ENCODE measurements around the gene FADS3.

FADS3 gene

DNA sequence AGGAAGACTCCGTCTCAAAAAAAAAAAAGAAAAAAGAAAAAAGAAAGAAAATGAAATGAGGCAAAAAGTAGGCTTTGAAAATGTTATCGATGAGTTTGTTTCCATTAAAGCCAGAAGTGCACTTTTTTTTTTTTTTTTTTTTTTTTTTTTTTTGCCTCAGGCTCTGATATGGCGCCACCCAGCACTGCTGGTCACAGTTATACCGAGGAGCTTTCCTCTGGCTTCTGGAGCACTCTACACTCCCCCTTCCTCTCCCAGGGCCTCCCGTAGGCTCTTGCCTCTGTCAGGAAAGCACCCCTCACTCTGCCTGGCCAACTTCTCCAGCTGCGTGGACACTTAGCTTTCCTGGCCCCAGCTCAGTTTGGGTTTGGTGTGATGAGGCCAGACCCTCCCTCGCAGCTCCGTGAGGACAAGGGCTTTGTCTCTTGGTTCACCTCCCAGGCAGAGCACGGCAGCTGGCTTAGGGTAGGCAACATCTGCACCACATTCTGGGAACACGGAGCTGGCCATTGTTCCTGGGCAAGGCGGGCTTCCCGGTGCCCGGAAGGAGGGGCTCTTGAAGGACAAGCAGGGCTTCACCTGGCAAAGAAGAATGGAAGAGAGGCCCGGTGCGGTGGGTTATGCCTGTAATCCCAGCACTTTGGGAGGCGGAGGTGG, 46.3 kb downstream of the FADS3 start:
- DNase-seq, result no peak
- no peak for TF ChIP-seq GATA1 (IDR thresholded peaks at IDR 0.05; ENCODE audit: low read depth, low read length)
- peak; percentile 25 for TF ChIP-seq POLR2A (IDR thresholded peaks at IDR 0.05; ENCODE audit: low read length)

DNA sequence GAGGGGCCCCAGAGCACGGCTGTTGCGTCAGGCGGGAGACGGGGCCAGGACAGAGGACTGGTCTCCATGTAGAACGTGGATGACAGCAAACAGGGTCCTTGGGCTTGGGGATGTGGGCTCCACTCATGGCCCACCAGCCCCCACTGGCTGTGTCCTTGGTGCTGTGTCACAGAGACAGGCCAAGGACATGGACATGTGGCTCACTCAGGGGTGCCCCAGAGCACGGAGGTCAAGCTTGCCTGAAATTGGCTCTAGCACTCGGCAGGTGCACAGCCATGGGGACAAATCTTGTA, 48.9 kb downstream of the FADS3 start:
- no peak for DNase-seq
- TF ChIP-seq POLR2A (IDR thresholded peaks at IDR 0.05; ENCODE audit: low read length) (no peak), GATA1 (IDR thresholded peaks at IDR 0.05; ENCODE audit: low read depth, low read length) (no peak)

- TF ChIP-seq GATA1 (IDR thresholded peaks at IDR 0.05; ENCODE audit: low read depth, low read length), result no peak
- TF ChIP-seq POLR2A (IDR thresholded peaks at IDR 0.05; ENCODE audit: low read length), result peak; percentile 23
- DNase-seq, result peak; percentile 64 to 83
These were observed 49.5 kb downstream of the FADS3 start for GRCh38 chr11:61841636-61842527.

- peak; percentile 23 for TF ChIP-seq POLR2A (IDR thresholded peaks at IDR 0.05; ENCODE audit: low read length)
- TF ChIP-seq GATA1 (IDR thresholded peaks at IDR 0.05; ENCODE audit: low read depth, low read length), result no peak
- DNase-seq, result no peak
These were observed 51.0 kb downstream of the FADS3 start for GRCh38 chr11:61840371-61840770.

GRCh38 chr11:61839742-61840141, 51.6 kb downstream of the FADS3 start:
- no peak for TF ChIP-seq GATA1 (IDR thresholded peaks at IDR 0.05; ENCODE audit: low read depth, low read length)
- DNase-seq, result no peak

GRCh38 chr11:61838921-61839320, 52.4 kb downstream of the FADS3 start:
- TF ChIP-seq POLR2A (IDR thresholded peaks at IDR 0.05; ENCODE audit: low read length) (no peak), GATA1 (IDR thresholded peaks at IDR 0.05; ENCODE audit: low read depth, low read length) (no peak)
- no peak for DNase-seq

DNA sequence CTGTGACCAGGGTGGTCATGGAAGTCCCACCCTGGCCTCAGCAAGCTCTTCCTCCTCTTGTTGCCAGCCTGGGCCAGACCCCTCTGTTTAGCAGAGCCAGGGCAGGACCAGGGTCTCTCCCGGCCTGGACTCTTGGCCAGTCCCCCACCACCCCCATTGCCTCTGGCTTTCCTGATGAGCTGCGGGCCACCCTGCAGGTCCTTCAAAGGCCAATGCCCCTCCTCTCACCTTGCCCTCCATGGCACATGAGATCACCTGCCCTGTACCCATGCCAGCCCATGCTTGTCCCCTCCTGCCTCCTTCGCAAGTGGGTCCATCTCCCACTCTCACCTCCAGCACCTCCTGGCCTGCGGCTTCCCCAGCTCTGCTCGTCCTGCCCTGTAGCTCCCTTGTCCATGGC, 52.8 kb downstream of the FADS3 start:
- DNase-seq, result no peak

DNA sequence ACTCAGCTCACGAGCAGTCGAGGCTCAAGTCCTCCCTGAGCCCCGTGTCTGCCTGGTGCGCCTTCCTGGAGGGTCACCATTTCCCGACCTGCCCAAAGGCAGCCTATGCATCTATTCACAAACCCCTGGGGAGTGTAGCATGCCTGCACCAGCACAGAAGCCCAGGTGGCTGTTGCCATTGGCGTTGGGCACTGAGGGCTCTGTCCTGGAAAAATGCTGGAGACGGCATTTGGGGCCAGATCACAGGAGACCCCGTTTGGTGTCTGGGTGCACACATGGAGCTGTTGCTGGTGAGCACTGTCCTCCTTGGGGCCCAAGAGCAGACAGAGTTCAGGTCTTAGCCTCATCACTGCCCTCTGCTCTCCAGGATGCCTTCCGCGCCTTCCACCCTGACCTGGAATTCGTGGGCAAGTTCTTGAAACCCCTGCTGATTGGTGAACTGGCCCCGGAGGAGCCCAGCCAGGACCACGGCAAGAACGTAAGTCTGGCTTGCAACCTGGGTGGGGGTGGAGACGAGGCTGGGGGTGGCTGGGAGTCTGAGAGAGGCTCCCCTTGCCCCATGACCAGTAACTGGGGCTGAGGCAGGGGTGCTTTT, 53.8 kb downstream of the FADS3 start:
- DNase-seq, result no peak
- TF ChIP-seq GATA1 (IDR thresholded peaks at IDR 0.05; ENCODE audit: low read depth, low read length) (no peak), POLR2A (IDR thresholded peaks at IDR 0.05; ENCODE audit: low read length) (peak; percentile 61)

More for the DNA sequence above, 52.8 kb downstream of the FADS3 start:
- no peak for TF ChIP-seq GATA1 (IDR thresholded peaks at IDR 0.05; ENCODE audit: low read depth, low read length)
- peak; percentile 25 for TF ChIP-seq POLR2A (IDR thresholded peaks at IDR 0.05; ENCODE audit: low read length)

DNA sequence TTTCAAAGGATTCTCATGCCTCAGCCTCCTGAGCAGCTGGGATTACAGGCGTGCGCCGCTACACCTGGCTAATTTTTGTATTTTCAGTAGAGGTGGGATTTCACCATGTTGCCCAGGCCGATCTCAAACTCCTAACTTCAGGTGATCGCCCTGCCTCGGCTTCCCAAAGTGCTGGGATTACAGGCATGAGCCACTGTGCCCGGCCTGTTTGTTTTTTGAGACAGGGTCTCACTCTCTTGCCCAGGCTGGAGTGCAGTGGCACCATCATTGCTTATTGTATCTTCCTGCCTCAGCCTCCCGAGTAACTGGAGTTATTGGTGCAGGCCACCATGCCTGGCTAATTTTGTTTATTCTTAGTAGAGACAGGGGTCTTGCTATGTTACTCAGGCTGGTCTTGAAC, 55.2 kb downstream of the FADS3 start:
- TF ChIP-seq GATA1 (IDR thresholded peaks at IDR 0.05; ENCODE audit: low read depth, low read length) (no peak), POLR2A (IDR thresholded peaks at IDR 0.05; ENCODE audit: low read length) (peak; percentile 23)
- DNase-seq, result no peak

- DNase-seq, result peak; percentile 93 to 97
- TF ChIP-seq POLR2A (IDR thresholded peaks at IDR 0.05; ENCODE audit: low read length), result peak; percentile 96
- no peak for TF ChIP-seq GATA1 (IDR thresholded peaks at IDR 0.05; ENCODE audit: low read depth, low read length)
These were observed 56.9 kb downstream of the FADS3 start for GRCh38 chr11:61834278-61835048.

DNA sequence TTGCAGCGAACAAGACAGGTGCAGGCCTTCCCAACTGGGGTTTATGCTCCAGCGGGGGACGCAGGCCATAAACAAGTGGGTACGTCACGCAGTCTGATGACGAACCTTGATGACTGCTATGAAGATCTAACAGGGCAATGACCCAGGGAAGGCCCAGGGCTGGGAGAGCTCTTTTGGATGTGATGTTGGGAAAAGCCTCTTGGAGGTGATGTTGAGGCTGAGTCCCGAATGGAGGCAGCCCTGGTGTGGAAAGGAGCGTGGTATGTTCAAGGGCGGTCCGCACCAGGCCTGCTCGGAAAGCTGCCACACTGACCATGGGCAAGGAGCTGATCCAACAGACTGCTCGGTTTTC, 57.4 kb downstream of the FADS3 start:
- DNase-seq, result peak in 1 of 2 experiments; percentile 42
- TF ChIP-seq POLR2A (IDR thresholded peaks at IDR 0.05; ENCODE audit: low read length), result no peak
- no peak for TF ChIP-seq GATA1 (IDR thresholded peaks at IDR 0.05; ENCODE audit: low read depth, low read length)

GRCh38 chr11:61833471-61833870, 57.9 kb downstream of the FADS3 start:
- peak in 1 of 2 experiments; percentile 42 for DNase-seq
- no peak for TF ChIP-seq POLR2A (IDR thresholded peaks at IDR 0.05; ENCODE audit: low read length)
- TF ChIP-seq GATA1 (IDR thresholded peaks at IDR 0.05; ENCODE audit: low read depth, low read length), result no peak

DNA sequence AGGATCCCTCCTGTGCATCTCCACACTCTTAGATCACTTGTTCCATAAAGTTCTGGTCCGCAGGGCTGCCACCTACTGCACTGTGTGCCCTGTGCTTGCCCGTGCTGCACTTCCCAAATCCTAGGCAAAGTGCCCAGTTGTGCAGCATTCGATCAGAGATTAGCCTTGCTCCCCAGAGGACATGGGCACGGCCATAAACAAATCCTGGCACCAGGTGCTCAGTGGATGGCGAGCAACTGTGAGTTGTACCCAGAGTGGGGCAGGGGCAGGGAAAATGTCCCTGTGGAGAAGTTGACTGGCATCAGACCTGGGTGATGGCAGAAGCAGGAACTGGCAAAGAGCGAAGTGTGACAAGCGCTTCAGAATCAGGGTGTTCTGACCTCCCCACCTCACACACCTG, 58.6 kb downstream of the FADS3 start:
- no peak for DNase-seq
- TF ChIP-seq POLR2A (IDR thresholded peaks at IDR 0.05; ENCODE audit: low read length), result peak; percentile 14
- no peak for TF ChIP-seq GATA1 (IDR thresholded peaks at IDR 0.05; ENCODE audit: low read depth, low read length)

DNA sequence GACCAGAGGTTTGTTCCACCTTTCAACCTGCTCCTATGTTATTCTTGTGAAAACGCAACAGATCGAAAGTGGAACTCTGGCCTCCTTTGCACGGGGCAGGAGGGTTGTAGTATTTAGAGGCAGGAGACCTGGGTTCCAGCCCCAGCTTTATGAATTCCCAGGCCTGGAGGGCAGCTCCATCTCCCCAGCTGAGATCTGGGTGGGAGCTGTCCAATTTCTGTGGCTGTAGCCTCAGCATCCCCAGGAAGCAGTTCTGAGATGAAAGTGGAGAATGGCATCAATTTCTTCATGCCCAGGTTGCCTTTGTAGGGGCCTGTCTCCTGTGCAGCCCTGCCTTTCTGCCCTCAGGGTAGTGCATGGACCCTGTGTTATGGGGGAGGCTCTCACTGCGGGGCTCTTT, 59.1 kb downstream of the FADS3 start:
- no peak for TF ChIP-seq POLR2A (IDR thresholded peaks at IDR 0.05; ENCODE audit: low read length)
- TF ChIP-seq GATA1 (IDR thresholded peaks at IDR 0.05; ENCODE audit: low read depth, low read length), result no peak
- DNase-seq, result no peak

Data from erythroblast (primary cell).